GM18909 (cell line): Measurements from ENCODE around the gene TMEM213.
A peak's percentile ranks its signal among the peaks of the same experiment; 100 is the strongest.

Experiments used
- ATAC-seq: cut with Tn5 transposase; IDR thresholded peaks from one replicate; pipeline ENCODE4 v1.9.1; 2021; ENCODE audit warnings: mild to moderate bottlenecking; ENCODE audit not compliant: unreplicated experiment, poor library complexity

The TMEM213 gene, protein sequence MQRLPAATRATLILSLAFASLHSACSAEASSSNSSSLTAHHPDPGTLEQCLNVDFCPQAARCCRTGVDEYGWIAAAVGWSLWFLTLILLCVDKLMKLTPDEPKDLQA

DNA sequence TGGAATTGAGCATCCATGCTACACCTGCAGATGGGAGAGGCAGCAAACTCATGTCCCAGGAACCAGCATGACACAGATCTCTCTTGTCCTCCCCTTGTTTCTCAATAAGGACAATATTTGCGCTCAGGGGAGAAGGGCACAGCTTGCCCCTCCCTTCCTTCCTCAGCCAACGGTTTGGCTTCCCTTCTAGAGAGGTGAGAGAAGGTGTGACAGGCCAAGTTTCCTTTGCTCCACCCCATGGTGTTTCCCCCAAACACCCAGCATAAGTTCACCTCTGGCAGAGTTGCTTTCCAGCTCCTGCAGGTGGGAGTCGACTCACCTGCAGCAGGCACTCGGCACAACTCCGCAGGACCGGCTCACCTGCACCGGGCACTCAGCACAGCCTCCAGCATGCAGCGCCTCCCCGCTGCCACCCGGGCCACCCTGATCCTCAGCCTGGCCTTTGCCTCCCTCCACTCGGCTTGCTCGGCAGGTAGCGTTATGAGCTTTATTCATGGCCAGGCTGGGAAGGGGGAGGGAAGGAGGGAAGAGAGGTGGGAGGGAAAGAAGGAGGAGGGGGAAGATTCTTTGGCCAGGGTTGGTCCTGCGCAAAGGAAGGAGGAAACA, at the start of gene TMEM213, which contains the start of gene ATP6V0A4:
Gene TMEM213, plus strand, starts transcription at position 280 of the 606 bp plus-strand sequence. Its CDS starts 111 bp downstream, at position 391.
Gene ATP6V0A4, minus strand, starts transcription at position 482 of the 606 bp plus-strand sequence. CDS start 26,949 bp downstream, outside the sequence.
- no peak for ATAC-seq

DNA sequence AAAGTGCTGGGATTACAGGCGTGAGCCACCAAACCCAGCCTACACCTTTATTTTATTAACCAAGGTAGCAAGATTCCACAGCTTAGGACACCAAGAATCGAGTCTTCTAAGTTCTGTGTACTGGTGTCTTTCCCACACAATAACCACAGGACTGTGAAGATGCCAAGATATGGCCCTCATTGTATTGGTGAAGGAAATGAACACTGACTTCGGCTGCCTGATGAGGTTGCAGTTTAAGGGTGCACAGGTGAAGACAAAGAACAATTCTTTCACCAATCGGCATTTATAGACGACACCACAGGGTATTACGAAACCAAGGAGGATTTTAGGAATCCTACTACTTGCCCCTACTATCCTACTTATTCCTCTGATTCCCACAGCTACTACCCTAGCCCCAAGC, 49.1 kb upstream of the TMEM213 start:
- no peak for ATAC-seq

DNA sequence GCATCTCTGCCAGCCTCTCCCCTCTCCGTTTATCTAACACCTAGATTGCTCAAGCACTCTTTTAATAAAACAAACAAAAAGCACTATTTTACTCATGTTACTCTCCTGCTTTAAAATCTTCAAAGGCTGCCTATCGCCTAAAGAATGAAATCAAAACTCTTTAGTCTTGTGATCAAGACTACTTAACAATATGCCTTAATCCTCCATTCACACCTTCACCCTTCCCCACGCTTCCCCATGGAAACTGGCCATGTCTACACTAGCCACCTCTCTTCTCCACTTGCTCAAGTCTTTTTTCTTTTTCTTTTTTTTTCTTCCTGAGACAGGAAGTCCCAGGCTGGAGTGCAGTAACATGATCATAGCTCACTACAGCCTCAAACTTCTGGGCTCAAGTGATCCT, 47.8 kb upstream of the TMEM213 start:
- no peak for ATAC-seq

DNA sequence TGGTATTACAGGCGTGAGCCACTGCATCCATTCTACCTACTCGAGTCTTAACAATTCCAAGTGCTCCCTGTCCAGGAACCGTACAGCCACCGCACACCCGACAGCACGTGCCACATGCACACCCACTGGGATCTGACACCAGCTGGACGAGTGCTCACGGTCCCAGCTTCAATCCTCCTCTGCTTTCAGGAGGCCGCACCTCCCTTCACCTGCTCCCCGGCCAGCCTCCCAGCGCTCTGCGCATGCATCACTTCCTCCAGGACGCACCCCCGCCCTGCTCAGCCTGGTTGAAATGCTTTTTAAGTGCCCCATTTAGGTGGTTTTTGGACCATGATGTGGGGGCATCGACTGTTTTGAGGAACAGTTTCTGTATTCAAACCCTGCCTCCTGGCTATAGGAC, 47.3 kb upstream of the TMEM213 start:
- no peak for ATAC-seq

DNA sequence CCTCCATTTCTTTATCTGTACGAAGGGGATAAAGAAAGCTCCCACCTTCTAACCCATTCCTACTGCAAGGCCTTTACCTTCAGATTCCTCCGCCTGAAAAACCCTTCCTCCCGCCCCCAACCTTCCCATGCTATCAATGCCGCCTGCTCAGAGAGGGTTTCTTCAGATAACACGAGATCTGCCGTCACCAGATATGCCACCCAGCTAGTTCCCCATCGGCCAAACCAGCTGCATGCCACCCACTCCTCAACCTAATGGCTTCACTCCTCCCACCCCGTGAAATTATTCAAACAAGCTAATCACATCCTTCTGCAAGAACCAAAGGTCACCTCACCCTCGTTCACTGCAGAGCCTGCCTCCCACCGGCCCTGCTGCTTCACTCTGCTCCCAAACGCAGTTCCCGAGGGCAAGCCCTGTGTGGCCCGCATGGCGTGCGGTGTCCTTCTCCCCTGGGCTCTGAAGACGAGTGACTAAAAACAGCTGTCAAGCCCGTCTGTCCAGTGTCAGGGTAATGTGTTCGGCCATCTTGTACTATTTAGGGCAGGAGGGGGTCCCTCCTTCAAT, 46.8 kb upstream of the TMEM213 start:
- no peak for ATAC-seq

DNA sequence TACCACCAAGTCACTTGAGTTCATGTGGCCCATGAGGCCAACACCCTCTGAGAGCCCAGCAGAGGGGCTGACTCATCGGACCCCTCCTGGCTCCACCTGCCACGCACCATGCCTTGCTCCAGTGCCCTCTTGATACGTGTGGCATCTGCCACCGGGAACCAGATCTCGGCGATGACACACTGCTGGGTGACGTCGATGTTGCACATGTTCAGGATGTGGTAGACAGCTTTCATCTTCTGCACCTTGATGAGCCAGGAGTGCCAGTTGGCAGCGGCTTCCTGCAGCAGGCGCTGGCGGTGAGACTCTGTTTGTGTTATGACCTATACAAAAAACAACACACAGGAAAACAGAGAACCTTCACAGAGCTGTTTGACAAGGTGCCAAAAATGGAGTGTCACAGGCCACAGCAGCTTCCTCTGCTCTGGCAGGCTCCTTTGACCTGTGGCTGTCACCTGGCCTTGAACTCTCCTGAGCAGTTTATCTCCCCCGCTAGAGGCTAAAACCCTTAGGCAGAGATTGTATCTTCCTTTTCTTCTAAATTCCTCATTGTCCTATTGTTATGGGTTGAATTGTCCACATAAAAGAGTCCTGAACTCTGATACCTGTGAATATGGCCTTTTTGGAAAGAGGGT, 45.2 kb upstream of the TMEM213 start:
- peak; percentile 92 for ATAC-seq

DNA sequence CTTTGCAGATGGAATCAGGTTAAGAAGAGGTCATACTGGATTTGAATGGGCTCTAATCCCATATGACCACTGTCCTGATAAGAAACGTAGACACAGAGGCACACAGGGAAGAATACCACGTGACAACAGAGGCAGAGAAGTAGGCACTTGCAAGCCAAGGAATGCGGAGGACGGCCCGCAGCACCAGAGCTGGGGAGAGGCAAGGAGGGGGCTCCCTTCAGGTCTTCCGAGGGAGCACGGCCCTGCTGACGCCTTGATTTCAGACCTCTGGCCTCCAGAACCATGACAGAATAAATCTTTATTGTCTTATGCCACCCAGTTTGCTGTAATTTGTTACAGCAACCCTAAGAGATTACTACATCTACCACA, 44.7 kb upstream of the TMEM213 start:
- no peak for ATAC-seq

DNA sequence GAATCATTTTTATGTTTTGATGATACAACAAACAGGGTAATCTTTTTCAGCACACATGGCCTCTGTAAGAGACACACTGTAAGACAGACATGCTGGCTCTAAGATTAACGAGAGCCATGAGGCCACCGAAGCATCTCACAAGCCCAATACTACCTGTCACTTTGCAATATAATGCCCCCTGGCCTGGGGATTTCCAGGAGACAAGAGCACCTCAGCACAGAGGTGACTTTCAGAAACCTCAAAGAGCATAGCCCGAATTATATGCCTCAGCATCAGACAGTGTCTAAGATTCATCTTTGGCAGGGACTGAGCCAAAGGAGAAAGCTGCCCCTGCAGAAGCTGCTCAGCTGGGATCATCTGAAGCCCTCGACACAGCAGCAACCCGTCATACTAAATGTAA, 44.2 kb upstream of the TMEM213 start:
- no peak for ATAC-seq

DNA sequence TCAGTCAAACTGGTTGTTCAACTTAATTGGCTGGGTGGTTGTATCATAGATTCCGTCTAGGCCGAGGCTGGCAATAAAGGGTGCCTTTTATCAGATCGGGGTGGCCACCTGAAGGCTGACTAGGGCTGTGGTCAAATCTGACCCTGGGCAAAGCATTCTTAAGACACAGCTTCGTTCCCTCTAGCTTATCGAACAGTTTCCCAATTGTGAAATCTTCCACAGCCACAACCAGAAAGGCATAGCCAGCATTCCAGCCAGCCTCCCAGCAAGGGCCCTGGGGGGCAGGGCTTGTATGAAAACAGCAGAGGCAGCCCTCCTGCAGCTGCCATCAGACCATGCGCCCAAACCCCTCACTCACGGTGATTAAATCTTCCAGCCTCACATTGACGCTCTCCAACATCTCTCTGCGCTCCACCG, 42.5 kb upstream of the TMEM213 start:
- no peak for ATAC-seq

DNA sequence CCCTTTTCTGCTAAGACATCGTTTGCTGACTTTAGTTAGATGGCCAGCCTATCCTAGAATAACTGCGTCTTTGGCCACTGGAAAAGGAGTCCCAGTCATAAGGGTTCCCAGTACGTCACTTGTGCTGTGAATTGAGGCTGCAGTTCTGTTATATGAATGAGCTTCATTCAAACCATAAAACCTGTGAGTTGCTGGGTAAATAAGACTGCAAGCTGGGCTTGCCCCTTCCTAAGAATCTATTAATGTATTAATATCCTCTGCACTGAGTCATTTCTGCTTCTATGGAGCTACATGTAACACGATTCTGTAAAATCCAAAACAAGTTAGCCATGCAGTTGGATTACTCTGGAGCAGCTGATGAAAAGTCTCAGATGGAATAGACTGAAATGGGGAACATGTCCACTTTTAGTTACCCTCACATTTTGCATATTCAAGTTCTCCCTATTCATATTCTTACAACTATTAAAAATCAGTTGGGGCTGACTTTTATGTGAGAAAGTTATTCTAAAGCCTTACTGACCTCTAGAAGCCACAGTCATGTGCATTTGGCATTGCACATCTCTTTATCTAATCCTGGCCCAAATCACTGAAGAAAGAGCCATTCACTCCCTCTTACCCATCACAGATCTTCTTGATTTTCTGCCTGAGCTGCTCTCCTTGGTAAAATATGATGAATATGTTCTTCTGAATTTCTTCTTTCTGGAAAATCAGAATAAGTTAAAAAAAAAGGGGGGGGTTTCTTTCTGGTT, 41.8 kb upstream of the TMEM213 start:
- no peak for ATAC-seq

DNA sequence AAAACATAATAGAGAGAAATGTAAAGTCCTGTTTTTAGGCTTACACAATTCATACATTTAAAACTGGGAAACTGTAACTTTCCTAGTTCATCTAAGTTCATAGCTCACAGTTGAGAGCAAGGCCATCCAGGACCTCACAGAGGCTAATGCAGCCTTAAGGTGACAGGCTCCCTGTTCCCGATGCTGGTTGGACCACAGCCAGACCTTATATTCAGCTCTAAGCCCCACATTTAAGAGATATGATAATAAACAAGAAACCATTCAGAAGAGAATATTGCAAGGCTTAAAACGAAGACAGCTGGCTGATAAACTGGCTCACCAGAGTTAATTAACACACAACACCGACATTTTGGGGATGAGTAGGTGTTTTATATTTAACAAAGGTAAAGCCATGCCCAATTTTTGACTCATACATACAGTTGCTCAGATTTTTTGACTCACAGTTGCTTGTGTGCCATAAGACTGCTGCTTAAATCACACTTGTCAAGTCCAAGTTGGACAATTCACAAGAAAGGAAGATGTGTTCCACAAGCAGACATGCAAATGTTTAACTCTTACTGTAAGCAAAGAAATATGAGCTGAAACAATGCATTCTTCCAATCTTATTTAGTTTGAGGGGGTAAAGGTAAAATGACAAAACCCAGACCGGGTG, 41.1 kb upstream of the TMEM213 start:
- ATAC-seq = no peak

DNA sequence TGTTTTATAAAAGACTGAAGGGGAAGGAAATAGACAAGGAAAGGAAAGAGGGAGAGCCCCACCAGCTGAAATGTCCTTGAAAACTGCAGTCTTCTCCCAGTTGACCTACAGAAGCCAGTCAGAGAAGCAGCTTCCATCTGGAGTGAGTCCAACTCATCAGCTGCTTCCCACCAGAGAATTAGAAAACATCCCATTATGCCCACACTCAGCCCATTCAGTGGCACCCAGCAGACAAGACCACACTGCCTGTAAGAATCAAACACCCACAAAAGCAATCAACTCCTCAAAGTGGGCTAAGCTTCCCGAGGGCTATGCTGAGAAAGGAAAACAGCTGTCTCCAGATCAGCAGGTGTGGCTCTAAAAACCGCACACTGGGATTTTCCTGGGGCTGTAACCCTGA, 29.6 kb upstream of the TMEM213 start:
- ATAC-seq = no peak

DNA sequence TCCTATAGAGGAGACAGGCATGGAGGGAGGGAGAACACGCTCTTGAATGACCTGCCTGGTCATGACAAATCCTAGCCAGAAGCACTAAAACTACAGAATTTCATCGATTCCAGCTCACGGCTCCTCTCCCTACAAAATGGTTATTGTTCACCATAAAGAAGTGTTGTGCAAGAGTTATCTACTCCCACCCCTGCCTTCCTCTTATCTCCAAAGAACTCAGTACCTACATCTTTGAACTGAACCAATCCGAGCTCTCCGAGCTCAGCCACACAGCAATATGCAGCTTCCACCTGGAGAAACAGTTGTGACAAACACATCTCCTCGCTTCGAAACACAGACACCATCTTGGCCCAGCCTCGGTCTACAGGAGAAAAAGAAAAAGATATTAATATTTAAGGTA, 26.9 kb upstream of the TMEM213 start:
- no peak for ATAC-seq

DNA sequence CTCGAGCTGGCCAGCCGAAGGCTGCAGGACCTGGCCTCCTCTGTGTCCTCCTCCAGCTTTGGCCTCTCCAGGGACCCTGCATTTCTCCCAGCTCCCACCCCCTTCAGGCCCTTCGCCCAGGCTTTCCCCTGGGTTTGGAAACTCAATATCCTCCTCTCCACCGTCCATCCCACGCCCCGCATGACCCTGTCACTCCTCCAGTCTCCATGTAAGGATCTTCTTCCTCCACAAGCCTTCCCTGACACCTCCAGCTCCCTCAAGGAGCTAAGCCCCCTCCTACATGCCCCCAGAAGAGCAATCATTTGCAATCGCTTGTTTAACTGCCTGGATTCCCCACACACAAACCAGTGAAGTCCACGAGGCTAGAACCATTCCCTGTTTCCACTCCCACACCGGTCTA, 24.6 kb upstream of the TMEM213 start:
- ATAC-seq = no peak

DNA sequence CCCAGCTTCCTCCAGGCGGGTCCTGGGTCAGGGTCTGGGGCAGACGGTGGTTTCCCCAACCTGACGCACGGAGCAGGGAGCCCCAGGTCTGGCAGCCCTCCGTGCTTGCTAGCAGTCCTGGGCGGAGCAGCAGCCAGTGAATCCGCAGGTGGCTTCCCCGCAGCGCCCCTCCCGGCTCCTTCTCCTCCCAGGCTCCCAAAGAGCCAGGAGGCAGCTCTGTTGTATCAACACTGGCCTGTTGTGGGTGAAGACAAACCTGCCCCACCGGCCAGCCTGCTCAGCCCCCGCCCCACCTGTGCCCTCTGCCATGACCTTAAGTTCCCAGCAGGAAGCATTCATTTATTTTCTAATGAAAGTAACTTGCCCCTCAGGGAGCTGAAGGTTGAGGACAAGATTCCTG, 24.0 kb upstream of the TMEM213 start:
- no peak for ATAC-seq

DNA sequence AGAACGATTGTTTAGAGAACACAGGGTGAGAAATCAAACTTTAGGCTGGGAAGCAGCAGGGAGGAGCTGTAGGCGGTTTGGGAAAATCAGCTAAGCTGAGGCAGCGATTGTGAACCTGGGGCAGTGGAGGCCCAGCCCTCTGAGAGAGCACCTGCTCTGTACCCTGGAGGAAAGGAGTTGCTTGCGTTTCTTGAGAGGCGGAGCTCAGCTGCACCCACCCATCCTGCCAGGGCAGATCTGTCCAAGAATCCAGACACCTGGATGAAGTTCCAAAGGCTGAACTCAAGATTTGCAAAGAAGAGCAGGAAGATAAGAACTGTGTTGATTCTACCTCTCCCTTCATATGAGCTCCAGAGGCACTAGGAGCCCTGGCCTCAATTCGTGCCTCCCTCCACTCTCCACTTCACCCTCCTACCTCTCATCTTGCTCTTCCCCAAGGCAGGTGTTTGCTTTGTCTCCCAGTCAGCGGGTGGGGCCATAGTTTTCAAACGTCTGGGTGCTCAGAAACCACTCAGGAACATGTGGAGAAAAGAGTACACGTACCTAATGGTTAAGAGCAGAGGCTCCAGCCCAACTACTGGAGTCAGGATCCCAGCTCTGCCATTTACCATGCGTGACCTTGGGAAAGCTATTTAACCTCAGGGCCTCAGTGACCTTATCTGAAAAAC, 21.5 kb upstream of the TMEM213 start:
- no peak for ATAC-seq

DNA sequence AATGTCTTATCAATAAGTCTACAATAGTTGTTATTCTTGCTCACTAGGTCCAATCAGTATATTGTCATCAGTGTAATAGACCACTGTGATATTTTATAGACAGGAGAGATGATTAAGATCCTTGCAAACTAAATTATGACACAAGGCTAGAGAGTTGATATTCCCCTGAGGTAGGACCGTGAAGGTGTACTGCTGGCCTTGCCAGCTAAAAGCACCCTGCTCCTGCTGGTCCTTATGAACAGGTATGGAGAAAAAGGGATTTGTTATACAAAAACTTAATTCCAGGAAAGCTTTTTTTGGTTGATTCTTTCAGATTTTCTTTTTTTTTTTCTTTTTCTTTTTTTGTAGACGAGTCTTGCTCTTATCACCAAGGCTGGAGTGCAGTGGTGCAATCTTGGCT, 16.8 kb upstream of the TMEM213 start:
- no peak for ATAC-seq

DNA sequence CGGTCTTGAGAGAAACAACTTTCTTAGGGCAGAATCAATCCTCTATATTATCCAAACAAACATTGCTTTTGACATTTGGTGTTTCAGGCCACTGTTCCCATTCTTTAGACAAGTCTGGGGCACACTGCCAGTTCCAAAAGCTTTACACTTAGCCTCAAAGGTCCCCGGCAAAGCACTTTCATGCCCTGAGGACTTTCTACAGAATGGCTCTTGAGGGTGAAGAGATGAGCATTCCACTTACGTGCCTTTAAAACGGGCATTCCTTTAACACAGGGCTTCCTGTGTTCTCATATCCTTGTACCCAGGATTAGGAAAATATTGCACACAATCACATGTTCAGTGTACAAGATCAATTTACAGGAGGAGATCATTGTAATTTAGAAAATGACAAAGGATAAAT, 13.1 kb upstream of the TMEM213 start:
- no peak for ATAC-seq

DNA sequence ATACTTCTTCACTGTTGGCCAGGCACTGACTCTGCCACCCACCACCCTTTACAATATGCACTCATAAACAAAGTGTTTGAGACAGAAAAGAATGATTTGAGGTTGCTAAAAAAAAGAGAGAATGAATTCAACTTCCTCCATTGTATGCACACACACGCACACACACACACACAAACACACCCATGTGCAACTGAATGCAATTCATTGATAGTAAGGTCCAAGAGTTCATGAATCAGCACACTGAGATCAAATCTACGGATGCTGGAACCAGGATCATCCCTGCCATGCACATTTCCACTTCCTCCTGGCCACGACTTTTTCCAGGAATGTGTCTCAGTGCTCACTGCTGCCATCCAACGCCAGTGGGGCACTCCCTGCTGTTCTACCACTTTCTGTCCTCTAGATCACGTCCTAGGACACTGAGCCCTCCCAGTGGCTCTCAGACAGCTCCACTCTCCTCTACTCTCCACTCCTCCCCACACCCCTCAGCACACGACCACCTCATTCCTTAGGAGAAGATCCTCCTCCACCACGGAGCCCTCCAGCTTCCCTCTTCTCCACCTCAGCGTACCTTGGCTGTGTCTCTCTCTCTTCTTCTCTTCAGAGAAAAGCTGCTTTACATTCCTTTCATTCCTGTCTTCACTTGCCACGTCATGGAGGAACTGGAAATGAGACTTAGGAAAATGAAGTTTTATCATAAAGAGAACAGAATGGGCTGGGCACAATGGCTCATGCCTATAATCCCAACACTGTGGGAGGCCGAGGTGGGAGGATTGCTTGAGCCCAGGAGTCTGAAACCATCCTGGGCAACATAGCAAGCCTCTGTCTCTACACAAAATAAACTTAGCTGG, 12.0 kb upstream of the TMEM213 start:
- ATAC-seq = no peak
